Stomach (tissue), 4 donors: ENCODE measurements around the gene ARMH1.

Experiments used
- POLR2A ChIP-seq, 4 donors: fragments of 450-650 bp; IDR thresholded peaks; one replicate each; pipeline ENCODE4 v1.6.1; 2016; ENCODE audit warnings: antibody characterized with exemption in 4 of 4, control low read depth in 2 of 4, mild to moderate bottlenecking in 1 of 4, moderate library complexity in 1 of 4
- TF ChIP-seq, protein P1 (sequence below), 7 experiments: fragments of 450-650 bp in 4 of 7; fragments of 200-600 bp in 3 of 7; sonication (generic) in 3 of 7; IDR thresholded peaks; one replicate each; pipeline ENCODE4 v1.5.1; 2016 to 2019; ENCODE audit warnings: antibody characterized with exemption in 7 of 7, control low read depth in 2 of 7, mild to moderate bottlenecking in 1 of 7

DNA sequence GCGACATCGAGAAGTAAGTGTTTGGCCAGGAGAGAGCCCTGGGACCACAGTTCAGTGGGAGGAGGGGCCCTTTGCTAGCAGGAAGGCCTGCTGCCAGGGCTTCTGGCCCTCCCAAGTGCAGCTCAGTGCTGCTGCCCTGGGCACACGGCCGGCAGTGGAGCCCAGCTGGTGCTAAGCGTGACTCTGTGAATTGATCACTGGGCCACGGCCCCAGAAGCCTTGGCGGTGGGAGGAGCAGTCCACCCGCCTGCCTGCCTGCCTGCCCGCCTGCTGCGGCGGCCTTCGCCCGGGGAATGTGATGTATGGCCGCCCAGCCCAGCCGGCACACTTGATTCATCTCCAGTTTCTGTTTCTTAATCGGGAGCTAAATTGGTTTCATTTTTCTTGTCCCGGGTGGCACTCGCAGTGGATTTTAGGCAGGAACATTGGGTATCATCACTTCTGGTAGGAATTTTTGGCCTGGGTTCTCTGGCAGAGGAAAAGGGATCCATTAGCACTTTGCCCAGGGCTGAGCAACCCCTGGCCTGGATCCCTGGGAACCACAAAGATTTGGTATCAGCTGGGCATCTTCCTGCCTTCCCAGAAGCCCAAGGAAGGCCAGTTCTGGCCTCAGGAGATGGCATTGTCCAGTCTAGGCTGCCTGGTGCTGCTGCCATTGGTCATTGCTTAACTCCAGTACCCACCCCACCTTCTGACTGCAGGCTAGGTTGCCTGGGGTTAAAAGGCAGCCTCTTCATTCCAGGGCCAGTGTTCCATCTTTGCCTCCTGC lies 28.9 kb upstream of the ARMH1 start:
- TF ChIP-seq, protein P1, sequence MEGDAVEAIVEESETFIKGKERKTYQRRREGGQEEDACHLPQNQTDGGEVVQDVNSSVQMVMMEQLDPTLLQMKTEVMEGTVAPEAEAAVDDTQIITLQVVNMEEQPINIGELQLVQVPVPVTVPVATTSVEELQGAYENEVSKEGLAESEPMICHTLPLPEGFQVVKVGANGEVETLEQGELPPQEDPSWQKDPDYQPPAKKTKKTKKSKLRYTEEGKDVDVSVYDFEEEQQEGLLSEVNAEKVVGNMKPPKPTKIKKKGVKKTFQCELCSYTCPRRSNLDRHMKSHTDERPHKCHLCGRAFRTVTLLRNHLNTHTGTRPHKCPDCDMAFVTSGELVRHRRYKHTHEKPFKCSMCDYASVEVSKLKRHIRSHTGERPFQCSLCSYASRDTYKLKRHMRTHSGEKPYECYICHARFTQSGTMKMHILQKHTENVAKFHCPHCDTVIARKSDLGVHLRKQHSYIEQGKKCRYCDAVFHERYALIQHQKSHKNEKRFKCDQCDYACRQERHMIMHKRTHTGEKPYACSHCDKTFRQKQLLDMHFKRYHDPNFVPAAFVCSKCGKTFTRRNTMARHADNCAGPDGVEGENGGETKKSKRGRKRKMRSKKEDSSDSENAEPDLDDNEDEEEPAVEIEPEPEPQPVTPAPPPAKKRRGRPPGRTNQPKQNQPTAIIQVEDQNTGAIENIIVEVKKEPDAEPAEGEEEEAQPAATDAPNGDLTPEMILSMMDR (IDR thresholded peaks at IDR 0.05), result no peak
- no peak for TF ChIP-seq POLR2A (IDR thresholded peaks at IDR 0.05)
